Skin of body (tissue), 2 donors: ENCODE data around the gene TPST2. TPM values are rescaled to one million over a fixed set of nuclear protein-coding genes. Genes with fewer than 3 reads are reported as not detected.
A peak's percentile ranks its signal among the peaks of the same experiment; 100 is the strongest.
"Not testable (repeated sequence)": the region's sequence is repeated elsewhere in the genome, so short reads cannot be mapped to it uniquely, and the experiment has no call there.

Experiments used
- DNase-seq: peaks from one replicate; lab custom pipeline; 2025; lab: John Stamatoyannopoulos, UW
- total RNA-seq: library from RNA; depleted of rRNA; stranded (reverse); fragments of >200 nt; gene quantifications from one replicate; pipeline ENCODE4 v1.2.3, GENCODE V29; 2014

TPST2 gene
- total RNA-seq = 12.9 TPM

GRCh38 chr22:26589845-26590736, at the start of gene TPST2:
Gene TPST2, minus strand, starts transcription at chr22:26590132. Its CDS starts 48,502 bp downstream, at chr22:26541630.
- peak; percentile 48 for DNase-seq

DNA sequence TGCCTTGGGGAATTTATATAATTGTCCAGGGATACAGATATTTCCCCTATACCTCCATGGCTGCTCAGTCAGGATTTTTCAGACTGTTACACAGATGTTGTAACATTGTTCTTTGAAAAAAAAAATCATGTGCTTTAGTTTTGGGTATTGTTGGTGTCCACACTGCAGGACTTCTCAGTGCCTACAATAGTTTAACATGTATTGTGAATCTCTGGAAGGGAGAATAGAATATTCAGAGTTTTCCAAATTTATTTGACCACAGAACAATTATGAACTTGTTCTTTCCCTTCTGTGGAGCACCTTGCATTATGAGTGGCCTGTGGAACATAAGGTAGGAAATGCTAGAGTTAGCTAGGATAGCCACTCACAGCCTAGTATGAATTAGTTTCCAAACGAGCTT, 46.4 kb upstream of the TPST2 start:
- no peak for DNase-seq

- DNase-seq = no peak
Measured at GRCh38 chr22:26635117-26635516, 45.2 kb upstream of the TPST2 start.

- DNase-seq = no peak
Measured at GRCh38 chr22:26634189-26634588, 44.3 kb upstream of the TPST2 start.

DNA sequence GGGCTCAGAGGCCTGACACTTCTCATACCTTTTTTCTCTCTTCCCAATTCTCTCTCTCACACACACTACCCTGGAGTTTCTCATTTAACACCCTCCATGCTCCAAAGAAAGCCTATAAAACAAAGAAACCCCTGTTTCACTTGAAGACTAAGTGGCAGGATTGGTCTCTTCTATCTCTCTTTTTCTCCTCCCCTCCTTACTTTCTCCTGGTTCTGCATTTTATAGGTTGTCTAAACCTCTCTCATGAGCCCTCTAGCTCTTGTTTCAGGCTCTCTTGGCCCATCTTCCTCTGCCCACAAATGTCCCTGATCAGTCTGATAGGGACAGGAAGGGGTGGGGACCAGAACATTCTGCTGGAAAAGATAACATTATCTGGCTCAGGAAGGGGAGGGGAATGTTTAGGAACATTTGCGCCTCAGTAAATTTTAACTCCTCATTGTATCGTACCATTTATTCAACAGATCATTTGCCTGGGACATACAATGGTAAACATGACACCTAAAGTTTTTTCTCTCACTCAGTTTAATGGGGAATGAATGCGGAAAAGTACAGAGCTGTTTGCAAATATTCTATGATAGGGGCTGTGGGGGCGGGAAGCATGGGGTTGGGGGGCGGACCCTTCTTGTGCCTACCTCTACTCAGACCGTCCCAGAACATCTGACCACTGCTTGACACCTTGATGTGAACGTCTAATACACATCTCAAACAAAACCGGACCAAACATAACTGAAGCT, 42.7 kb upstream of the TPST2 start:
- DNase-seq = no peak

DNA sequence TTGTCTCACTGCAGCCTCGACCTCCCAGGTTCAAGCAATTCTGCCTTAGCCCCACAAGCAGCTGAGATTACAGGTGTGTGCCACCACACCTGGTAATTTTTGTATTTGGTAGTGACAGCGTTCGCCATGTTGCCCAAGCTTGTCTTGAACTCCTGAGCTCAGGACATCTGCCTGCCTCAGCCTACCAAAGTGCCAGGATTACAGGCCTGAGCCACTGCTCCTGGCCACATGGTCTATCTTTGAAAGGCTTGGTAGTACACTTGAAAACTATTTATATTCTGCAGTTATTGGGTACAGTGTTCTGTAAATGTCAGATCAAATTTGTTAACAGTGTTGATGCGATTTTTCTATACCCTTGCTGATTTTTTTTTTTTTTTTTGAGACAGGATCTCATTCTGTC, 41.4 kb upstream of the TPST2 start:
- no peak for DNase-seq

DNA sequence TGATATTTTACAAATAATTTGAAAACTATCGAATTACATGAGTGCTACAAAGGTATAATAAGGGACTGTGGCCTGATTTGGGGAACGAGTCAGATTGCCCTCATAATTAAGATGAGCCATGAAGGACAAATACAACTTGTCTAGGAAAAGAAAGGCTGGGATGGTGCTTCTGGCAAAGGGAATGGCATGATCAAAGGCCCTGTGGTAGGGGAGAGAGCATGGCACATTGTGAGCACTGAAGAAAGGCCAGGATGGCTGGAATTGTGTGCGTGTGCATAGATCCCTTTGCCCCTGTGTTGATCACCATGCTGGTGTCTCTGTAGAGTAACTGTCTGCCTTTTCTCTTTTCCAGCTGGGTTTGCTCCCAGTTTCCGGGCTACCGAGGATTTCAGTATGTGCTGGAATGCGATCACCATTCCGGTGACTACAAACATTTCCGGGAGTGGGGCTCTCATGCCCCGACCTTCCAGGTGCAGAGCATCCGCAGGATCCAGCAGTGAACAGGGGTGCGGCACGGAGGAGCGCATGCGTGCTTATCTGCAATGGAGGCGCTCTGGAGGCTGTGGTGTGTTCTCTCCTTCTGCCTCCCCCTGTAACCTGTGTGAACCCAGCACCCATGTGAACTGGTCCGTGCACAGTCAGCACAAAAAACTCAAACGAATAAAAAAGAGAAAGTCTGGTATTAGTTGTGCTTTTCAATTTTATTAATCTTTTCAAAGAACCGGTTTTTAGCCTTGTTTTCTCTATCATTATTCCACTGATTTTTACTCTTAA, 40.2 kb upstream of the TPST2 start:
- no peak for DNase-seq

DNA sequence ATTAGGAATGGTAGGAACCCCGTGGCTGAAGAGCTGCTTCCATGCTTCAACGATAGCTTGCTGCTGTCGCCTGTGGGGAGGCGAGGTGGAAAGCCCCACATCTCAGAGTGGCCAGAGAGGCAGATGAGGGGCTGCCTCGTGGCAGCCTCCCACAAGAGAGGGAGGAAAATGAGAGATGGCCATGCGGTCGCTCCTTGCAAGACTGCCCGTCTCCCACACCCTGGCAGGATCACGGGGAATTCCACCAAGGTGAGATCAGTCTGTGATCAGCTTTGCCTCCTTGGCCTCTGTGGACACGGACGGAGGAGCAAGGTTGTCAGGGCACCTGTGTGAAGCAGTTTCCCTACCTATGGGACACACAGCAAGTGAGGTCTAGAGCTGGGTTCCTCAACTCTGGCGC, 34.9 kb upstream of the TPST2 start:
- DNase-seq = no peak

DNA sequence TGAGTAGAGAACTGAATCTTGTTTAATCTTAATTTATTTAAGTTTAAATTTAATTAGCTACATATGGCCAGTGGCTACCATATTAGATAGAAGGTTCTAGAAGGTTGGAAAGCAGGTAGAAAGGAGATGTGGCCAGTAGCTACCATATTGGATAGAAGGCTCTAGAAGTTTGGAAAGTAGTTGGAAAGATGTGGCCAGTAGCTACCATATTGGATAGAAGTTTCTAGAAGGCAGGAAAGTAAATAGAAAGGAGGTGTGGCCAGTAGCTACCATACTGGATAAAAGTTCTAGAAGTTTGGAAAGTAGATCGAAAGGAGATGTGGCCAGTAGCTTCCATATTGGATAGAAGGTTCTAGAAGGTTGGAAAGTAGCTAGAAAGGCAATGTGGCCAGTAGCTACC, 34.1 kb upstream of the TPST2 start:
- no peak for DNase-seq

DNA sequence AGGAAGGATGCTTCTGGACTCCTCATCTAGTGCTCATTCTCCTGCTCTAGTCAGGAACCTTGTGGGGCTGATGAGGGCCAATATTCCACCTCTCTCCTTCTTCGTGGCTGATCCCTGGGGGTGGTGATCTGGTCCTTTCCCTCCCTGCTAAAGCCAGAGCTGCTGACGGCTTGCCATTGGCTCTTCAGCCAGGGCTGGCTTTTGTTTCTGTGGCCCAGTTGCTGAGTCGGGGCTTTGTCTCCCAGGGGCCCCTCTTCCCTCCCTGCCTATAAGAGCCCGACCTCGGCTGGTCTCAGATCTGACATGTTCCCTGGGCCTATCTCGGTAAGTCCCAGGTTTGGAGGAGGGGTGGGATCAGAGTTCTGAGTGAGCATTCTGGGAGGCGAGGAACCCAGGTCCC, 31.7 kb upstream of the TPST2 start, which contains the start of gene CRYBA4:
CRYBA4 (plus strand) TSS at position 301 of the 400 bp plus-strand sequence. CDS start 634 bp downstream, outside the sequence.
- no peak for DNase-seq

DNA sequence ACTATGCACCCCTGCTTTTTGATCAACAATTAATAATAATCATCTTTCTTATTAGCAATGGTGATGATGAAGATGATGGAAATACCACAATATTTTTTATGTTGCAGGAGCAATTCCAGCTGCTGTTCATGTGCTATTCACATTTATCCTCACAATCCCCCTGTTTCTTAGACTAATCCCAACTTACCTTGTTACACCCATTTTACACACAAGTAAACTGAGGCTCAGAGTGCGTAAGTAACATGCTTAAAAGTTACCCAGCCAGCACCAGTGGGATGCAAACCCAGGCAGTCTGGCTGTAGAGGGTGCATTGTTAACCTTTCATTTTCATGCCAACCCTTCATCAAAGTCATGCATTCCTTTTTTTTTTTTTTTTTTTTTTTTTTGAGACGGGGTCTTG, 30.3 kb upstream of the TPST2 start:
- no peak for DNase-seq

- no peak for DNase-seq
Measured at GRCh38 chr22:26619510-26619909, 29.6 kb upstream of the TPST2 start.

DNA sequence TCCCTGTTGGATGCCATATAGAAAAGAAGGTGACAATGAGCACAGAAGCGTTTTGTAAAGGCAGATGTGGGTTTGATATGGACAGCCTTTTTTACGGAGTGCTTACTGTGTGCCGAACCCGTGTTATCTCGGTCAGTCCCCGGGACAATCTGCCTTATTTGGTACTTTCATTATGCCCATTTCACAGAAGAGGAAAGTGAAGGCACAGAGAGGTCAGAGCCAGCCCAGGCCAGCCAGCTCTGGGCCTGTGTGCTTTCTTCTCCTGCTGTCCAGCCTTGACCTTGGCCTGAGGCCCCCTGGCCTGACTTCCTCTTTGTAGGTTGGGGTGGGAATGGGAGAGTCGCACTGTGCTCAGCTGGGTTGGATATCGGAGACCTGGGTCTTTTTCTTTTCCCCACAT, 28.5 kb upstream of the TPST2 start:
- no peak for DNase-seq

- DNase-seq = no peak
Measured at GRCh38 chr22:26617271-26618199, 27.6 kb upstream of the TPST2 start, which contains the start of gene CRYBB1. Gene CRYBB1, minus strand, starts transcription at chr22:26618027. Its CDS starts 1,708 bp downstream, at chr22:26616319.

- no peak for DNase-seq
Measured at GRCh38 chr22:26616650-26617049, 26.7 kb upstream of the TPST2 start.

DNA sequence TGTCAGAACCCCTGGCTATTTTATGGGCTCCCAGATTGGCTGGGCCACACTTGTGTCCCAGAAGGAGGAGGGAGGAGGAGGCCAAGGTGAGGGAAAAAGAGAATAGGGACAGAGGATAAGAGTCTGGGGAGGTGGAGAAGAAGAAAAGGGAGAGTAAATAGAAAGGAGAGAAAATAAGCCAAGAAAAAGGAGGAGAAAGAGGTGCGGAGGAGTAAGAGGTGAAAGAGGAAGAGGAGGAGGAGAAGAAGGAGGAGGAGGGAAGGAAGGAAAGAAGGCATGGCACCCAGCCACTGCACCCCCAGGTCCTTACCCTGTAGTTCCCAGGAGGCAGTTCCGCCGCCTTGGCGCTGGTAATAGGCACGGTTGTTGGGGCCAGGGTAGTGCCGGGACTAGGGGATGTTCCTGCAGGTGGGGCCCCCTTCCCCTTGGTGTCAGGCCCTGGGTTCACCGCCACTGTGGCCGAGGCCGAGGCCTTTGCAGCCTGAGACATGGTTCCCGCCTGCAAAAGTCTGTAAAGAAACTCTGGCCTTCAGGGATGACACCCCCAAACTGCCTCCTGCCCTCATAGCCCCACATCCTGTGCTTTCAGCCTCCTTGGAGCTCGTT, 26.0 kb upstream of the TPST2 start:
- no peak for DNase-seq

GRCh38 chr22:26615149-26615548, 25.2 kb upstream of the TPST2 start:
- DNase-seq = no peak

- no peak for DNase-seq
Measured at GRCh38 chr22:26614322-26614721, 24.4 kb upstream of the TPST2 start.

- DNase-seq = not testable (repeated sequence)
Measured at GRCh38 chr22:26613753-26614152, 23.8 kb upstream of the TPST2 start.

- no peak for DNase-seq
Measured at GRCh38 chr22:26612652-26613051, 22.7 kb upstream of the TPST2 start.
